Kidney (tissue), 14 donors: ENCODE measurements around the gene MVB12A. TPM values are rescaled to one million over a fixed set of nuclear protein-coding genes. Genes with fewer than 3 reads are reported as not detected.
A peak's percentile ranks its signal among the peaks of the same experiment; 100 is the strongest.

Experiments
- DNase-seq, 5 donors: peaks; one replicate each; pipeline ENCODE4 v3.0.0-alpha.2; 2013 to 2020
- FAIRE-seq: peaks from 2 replicates; lab custom pipeline; 2012; peaks lifted over from hg19 to GRCh38; lab: Jason Lieb, UNC
- H3K27ac ChIP-seq, 2 donors: one replicate each; pipeline ENCODE4 v1.7.0; 2013; ENCODE audit warnings: low read depth in 2 of 2, low read length in 2 of 2, inconsistent platforms in 1 of 2
- H3K27me3 ChIP-seq: one replicate; pipeline ENCODE4 v1.7.1; 2013; ENCODE audit warnings: low read length, inconsistent platforms; ENCODE audit not compliant: control insufficient read depth, insufficient read depth
- H3K36me3 ChIP-seq, 3 donors: one replicate each; pipeline versions ENCODE4 v1.7.0 to v1.7.1; 2013; ENCODE audit warnings: low read length in 3 of 3, control low read depth in 1 of 3, inconsistent platforms in 1 of 3; ENCODE audit not compliant: insufficient read depth in 3 of 3, control insufficient read depth in 2 of 3
- H3K4me1 ChIP-seq, 3 donors: one replicate each; pipeline versions ENCODE4 v1.7.0 to v1.7.1; 2013; ENCODE audit warnings: low read length in 3 of 3, inconsistent platforms in 1 of 3, low read depth in 1 of 3; ENCODE audit not compliant: control insufficient read depth in 2 of 3, insufficient read depth in 2 of 3
- H3K4me3 ChIP-seq, 3 donors: one replicate each; pipeline versions ENCODE4 v1.7.0 to v1.8.1; 2013; ENCODE audit warnings: low read length in 3 of 3, control low read depth in 1 of 3, inconsistent platforms in 1 of 3
- H3K9ac ChIP-seq, 3 donors: one replicate each; pipeline versions ENCODE4 v1.7.0 to v1.7.1; 2013; ENCODE audit warnings: low read length in 3 of 3, control low read depth in 1 of 3, inconsistent platforms in 1 of 3
- H3K9me3 ChIP-seq, 3 donors: one replicate each; pipeline versions ENCODE4 v1.7.0 to v1.7.1; 2013; ENCODE audit warnings: low read length in 3 of 3, control low read depth in 1 of 3, inconsistent platforms in 1 of 3; ENCODE audit not compliant: control insufficient read depth in 2 of 3, insufficient read depth in 1 of 3
- intact Hi-C: fragments of 100-400 bp; cut with DNase I; formaldehyde crosslinking; loops from one replicate; pipeline ENCODE4 v1.11.1; 2022
- polyA plus RNA-seq: library from polyadenylated mRNA; stranded (reverse); fragments of 350-450 nt; fragmentation: Illumina TruSeq; extraction: RNeasy Lipid Tissue Mini Kit (QIAGEN cat#74804); gene quantifications from one replicate; pipeline ENCODE4 v1.2.3, GENCODE V29; 2014; ENCODE audit warnings: low read depth, low replicate concordance; ENCODE audit not compliant: insufficient read depth
- total RNA-seq: library from RNA; stranded (reverse); fragmentation: NEBNext Ultra II Directional; extraction: Animal tissue kit (Norgen Biotek cat#: 25700); gene quantifications from one replicate; pipeline ENCODE4 v1.2.1, GENCODE V29; 2021
- TF ChIP-seq, protein P1 (sequence below): IDR thresholded peaks from 3 replicates; pipeline ENCODE4 v1.5.1; 2012; ENCODE audit warnings: mild to moderate bottlenecking, moderate library complexity, borderline replicate concordance; ENCODE audit not compliant: insufficient read depth; ENCODE audit errors: extremely low read depth
- donor health status: control.
- donor health status: control.
- donor health status: control.
- donor health status: control.
- donor health status: control.
- donor health status: DM: yes; HTN: yes; CAD: no.
- donor health status: Normal renal cell carcinoma (clear cell type).

MVB12A gene
- total and polyA plus RNA-seq, 2 donors from 2014 or later, result 57.6 to 88.3 TPM

DNA sequence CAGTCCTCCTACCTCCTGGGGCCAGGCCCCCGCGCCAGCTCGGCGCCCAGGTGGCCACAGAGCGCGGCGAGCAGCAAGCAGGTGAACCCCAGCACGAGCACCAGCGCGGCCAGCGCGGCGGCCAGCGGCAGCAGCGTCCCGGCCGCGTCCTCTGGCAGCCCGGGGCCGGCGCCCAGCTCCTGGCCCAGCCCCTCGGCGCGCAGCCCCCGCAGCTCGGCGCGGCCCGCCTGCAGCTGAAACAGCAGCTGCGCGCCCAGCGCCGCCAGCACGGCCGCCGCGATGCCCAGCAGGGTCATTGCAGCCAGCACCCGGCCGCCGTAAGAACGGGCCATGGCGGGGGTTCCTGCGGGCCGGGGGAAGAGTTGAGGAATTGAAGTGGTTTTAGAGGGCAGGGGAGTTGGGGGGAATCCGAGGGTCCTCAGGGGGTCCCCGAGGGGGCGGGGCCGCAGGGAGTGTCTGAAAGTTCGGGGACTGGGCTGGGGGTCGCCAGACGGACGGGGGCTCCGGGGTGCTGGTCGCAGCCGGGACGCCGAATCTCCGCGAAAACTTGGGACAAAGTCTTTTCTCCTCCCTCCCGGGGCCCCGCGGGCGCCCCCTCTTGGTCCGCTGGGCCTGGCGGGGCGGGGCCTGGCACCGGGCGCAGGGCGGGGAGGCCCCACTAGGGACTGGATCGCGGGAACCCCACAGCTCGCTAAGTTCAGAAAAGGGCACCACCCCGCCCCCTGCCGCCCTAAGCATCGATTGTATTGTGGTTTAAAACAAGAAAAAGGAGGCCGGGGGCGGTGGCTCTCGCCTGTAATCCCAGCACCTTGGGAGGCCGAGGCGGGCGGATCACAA, 28.5 kb downstream of the MVB12A start, which contains the start of gene TMEM221:
Gene TMEM221 (minus strand): TSS at position 538 of the 837 bp plus-strand sequence. CDS start 206 bp downstream, at position 332.
- Histone ChIP-seq H3K9me3 (no peaks in the 10 kb centered on the region), H3K36me3 (no peaks in the 10 kb centered on the region), H3K4me3 (peak within 1 kb of the TSS in 2 of 3 donors; percentile 25 to 26), H3K9ac (no peak within 1 kb of the TSS), H3K27me3 (no peaks in the 10 kb centered on the region), H3K27ac (no peak within 1 kb of the TSS), H3K4me1 (peaks cover 0 to 2% (median 0%) of the 10 kb centered on the region in 3 donors)
- no peak for FAIRE-seq
- peak in 4 of 5 donors; percentile 59 to 82 (median 72) for DNase-seq
- intact Hi-C loops, result no loop called here
- TF ChIP-seq, protein P1, sequence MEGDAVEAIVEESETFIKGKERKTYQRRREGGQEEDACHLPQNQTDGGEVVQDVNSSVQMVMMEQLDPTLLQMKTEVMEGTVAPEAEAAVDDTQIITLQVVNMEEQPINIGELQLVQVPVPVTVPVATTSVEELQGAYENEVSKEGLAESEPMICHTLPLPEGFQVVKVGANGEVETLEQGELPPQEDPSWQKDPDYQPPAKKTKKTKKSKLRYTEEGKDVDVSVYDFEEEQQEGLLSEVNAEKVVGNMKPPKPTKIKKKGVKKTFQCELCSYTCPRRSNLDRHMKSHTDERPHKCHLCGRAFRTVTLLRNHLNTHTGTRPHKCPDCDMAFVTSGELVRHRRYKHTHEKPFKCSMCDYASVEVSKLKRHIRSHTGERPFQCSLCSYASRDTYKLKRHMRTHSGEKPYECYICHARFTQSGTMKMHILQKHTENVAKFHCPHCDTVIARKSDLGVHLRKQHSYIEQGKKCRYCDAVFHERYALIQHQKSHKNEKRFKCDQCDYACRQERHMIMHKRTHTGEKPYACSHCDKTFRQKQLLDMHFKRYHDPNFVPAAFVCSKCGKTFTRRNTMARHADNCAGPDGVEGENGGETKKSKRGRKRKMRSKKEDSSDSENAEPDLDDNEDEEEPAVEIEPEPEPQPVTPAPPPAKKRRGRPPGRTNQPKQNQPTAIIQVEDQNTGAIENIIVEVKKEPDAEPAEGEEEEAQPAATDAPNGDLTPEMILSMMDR, result peak; percentile 17

DNA sequence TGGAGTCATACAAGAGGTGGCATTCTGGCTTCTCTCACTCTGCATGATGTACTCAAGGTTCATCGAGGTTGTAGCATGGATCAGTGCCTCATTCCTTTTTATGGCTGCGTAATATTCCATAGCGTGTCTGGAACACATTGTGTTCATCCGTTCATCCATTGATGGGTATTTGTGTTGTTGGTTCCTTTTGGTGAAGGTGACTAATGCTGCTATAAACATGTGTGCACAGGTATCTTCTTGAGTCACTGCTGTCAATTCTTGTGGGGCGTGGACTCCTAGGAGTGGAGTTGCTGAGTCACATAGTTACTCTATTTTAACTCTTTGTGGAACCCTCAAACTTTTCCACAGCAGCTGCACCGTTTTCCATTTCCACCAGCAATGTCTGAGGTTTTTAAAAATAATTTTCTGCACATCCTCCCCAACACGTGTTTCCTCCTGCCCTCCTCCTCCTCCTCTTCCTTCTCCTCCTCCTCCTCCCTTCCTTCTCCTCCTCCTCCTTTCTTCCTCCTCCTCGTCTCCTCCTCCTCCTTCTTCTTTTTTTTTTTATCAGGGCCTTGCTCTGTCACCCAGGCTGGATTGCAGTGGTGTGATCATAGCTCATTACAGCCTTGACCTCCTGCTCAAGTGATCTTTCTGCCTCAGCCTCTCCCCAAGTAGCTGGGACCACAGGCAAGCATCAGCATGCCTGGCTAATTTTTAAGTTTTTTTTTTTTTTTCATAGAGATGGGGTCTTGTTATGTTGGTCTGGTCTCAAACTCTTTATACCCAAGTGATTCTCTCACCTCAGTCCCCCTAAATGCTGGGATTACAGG, 30.6 kb downstream of the MVB12A start:
- FAIRE-seq (no peak), DNase-seq (no peak)
- no peaks in the 10 kb centered on the region for H3K9me3 ChIP-seq
- H3K36me3 ChIP-seq, result no peaks in the 10 kb centered on the region
- H3K27ac ChIP-seq, result no peak overlapping the region
- peaks cover 8% of the 10 kb centered on the region for H3K27me3 ChIP-seq
- no peak overlapping the region for H3K4me3 ChIP-seq
- intact Hi-C loops, result no loop called here
- H3K4me1 ChIP-seq, result peaks cover 0 to 4% (median 0%) of the 10 kb centered on the region in 3 donors
- TF ChIP-seq, protein P1, result no peak
- H3K9ac ChIP-seq, result no peak overlapping the region

DNA sequence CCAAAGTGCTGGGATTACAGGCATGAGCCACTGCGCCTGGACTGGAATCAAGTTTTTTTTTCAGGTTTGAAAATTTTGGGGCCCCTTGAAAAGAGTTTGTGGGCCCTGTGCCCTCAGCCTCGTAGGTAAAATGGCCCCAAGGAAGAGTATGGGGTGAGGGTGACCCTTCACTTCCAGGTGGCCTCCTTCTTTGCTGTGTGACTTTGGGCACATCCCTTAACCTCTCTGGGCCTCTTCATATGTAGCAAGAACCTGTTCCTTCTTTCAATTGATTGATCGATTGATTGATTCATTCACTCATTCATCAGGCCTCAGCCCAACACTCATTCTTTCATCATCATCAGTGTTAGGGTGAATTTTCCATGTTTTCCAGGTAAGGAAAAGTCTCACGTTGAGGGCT, 32.0 kb downstream of the MVB12A start:
- FAIRE-seq, result no peak
- peaks cover 0 to 4% (median 0%) of the 10 kb centered on the region in 3 donors for H3K4me1 ChIP-seq
- H3K9me3 ChIP-seq, result no peaks in the 10 kb centered on the region
- TF ChIP-seq, protein P1, result no peak
- H3K27me3 ChIP-seq, result peaks cover 10% of the 10 kb centered on the region
- H3K36me3 ChIP-seq, result no peaks in the 10 kb centered on the region
- intact Hi-C loops, result no loop called here
- DNase-seq, result no peak
- no peak overlapping the region for H3K27ac ChIP-seq
- H3K9ac ChIP-seq, result no peak overlapping the region
- no peak overlapping the region for H3K4me3 ChIP-seq
